Measurements from ENCODE around the gene GULP1.

- TF ChIP-seq WIZ (CRISPR knock-in tag; IDR thresholded peaks at IDR 0.05), result no peak
- no peak for TF ChIP-seq ZBTB33 (CRISPR knock-in tag; IDR thresholded peaks at IDR 0.05)
- TF ChIP-seq CHD4 (IDR thresholded peaks at IDR 0.05; ENCODE audit: borderline replicate concordance, low read length), result no peak
- TF ChIP-seq ZBTB44 (CRISPR knock-in tag; IDR thresholded peaks at IDR 0.05), result no peak
- TF ChIP-seq CTCF (CRISPR knock-in tag; IDR thresholded peaks at IDR 0.05), result no peak
- no peak for TF ChIP-seq GABPA (IDR thresholded peaks at IDR 0.05; ENCODE audit: low read depth, low read length)
- TF ChIP-seq GABPA (CRISPR knock-in tag; IDR thresholded peaks at IDR 0.05; ENCODE audit: low read depth), result no peak
- no peak for TF ChIP-seq SP1 (IDR thresholded peaks at IDR 0.05)
- TF ChIP-seq SP1 (CRISPR knock-in tag; IDR thresholded peaks at IDR 0.05), result no peak
- TF ChIP-seq ATF4 (CRISPR knock-in tag; IDR thresholded peaks at IDR 0.05), result no peak
- no peak for TF ChIP-seq FOXK1 (CRISPR knock-in tag; IDR thresholded peaks at IDR 0.05; ENCODE audit: borderline replicate concordance, low read depth)
Observed at GRCh38 chr2:188280811-188281222, 10.9 kb upstream of the GULP1 start.

All from HepG2 (cell line).